ENCODE measurements around the gene HOXB13.

HOXB13 gene

GRCh38 chr17:48722915-48723422 lies 5.6 kb downstream of the HOXB13 start, which contains the start of gene PRAC2:
Gene PRAC2 (plus strand): TSS chr17:48723185. CDS start chr17:48724411, 1,226 bp downstream.
- DNase-seq, result peak; percentile 56
- H3K4me3 Mint-ChIP-seq, result peak within 1 kb of the TSS; percentile 71
- TF ChIP-seq CTCF (IDR thresholded peaks at IDR 0.05), result no peak
- H3K9me3 Mint-ChIP-seq, result no peaks in the 10 kb centered on the region
- H3K27me3 Mint-ChIP-seq (ENCODE audit: low read depth, poor library complexity), result peaks cover 100% of the 10 kb centered on the region
- no peak within 1 kb of the TSS for H3K27ac Mint-ChIP-seq
- H3K4me1 Mint-ChIP-seq, result peaks cover 52% of the 10 kb centered on the region
- H3K36me3 Mint-ChIP-seq (ENCODE audit: low read depth), result no peaks in the 10 kb centered on the region

- peaks cover 100% of the 10 kb centered on the region for H3K27me3 Mint-ChIP-seq (ENCODE audit: low read depth, poor library complexity)
- H3K9me3 Mint-ChIP-seq, result no peaks in the 10 kb centered on the region
- H3K4me1 Mint-ChIP-seq, result peaks cover 57% of the 10 kb centered on the region
- no peak for TF ChIP-seq CTCF (IDR thresholded peaks at IDR 0.05)
- peak within 1 kb of the TSS; percentile 71 for H3K4me3 Mint-ChIP-seq
- DNase-seq, result no peak
- H3K27ac Mint-ChIP-seq, result no peak within 1 kb of the TSS
- no peaks in the 10 kb centered on the region for H3K36me3 Mint-ChIP-seq (ENCODE audit: low read depth)
These were observed 6.2 kb downstream of the HOXB13 start, which contains the start of gene PRAC1 for GRCh38 chr17:48722201-48722907. Gene PRAC1 (minus strand): TSS chr17:48722518. CDS start chr17:48722392, 126 bp downstream.

- H3K4me1 Mint-ChIP-seq, result peaks cover 57% of the 10 kb centered on the region
- no peak overlapping the region for H3K4me3 Mint-ChIP-seq
- H3K9me3 Mint-ChIP-seq, result no peaks in the 10 kb centered on the region
- no peak for DNase-seq
- H3K27ac Mint-ChIP-seq, result no peak overlapping the region
- no peak for TF ChIP-seq CTCF (IDR thresholded peaks at IDR 0.05)
- H3K36me3 Mint-ChIP-seq (ENCODE audit: low read depth), result no peaks in the 10 kb centered on the region
- peaks cover 100% of the 10 kb centered on the region for H3K27me3 Mint-ChIP-seq (ENCODE audit: low read depth, poor library complexity)
These were observed 7.5 kb downstream of the HOXB13 start for GRCh38 chr17:48721009-48721402.

- TF ChIP-seq CTCF (IDR thresholded peaks at IDR 0.05), result no peak
- no peaks in the 10 kb centered on the region for H3K9me3 Mint-ChIP-seq
- H3K36me3 Mint-ChIP-seq (ENCODE audit: low read depth), result no peaks in the 10 kb centered on the region
- peaks cover 53% of the 10 kb centered on the region for H3K4me1 Mint-ChIP-seq
- H3K27ac Mint-ChIP-seq, result no peak overlapping the region
- peaks cover 98% of the 10 kb centered on the region for H3K27me3 Mint-ChIP-seq (ENCODE audit: low read depth, poor library complexity)
- H3K4me3 Mint-ChIP-seq, result peak overlapping the region; percentile 45
- DNase-seq, result no peak
These were observed 8.1 kb downstream of the HOXB13 start for GRCh38 chr17:48720266-48721008.

GRCh38 chr17:48719642-48720265 lies 8.8 kb downstream of the HOXB13 start:
- H3K36me3 Mint-ChIP-seq (ENCODE audit: low read depth), result no peaks in the 10 kb centered on the region
- H3K9me3 Mint-ChIP-seq, result no peaks in the 10 kb centered on the region
- no peak overlapping the region for H3K27ac Mint-ChIP-seq
- TF ChIP-seq CTCF (IDR thresholded peaks at IDR 0.05), result no peak
- peak overlapping the region; percentile 84 for H3K4me3 Mint-ChIP-seq
- H3K27me3 Mint-ChIP-seq (ENCODE audit: low read depth, poor library complexity), result peaks cover 93% of the 10 kb centered on the region
- DNase-seq, result peak; percentile 59
- peaks cover 48% of the 10 kb centered on the region for H3K4me1 Mint-ChIP-seq

All from nephron progenitor cell (in vitro differentiated cells).